Coronary artery (tissue), 2 donors: ENCODE measurements around the gene ZSCAN10.
A peak's percentile ranks its signal among the peaks of the same experiment; 100 is the strongest.
"Not testable (repeated sequence)": the region's sequence is repeated elsewhere in the genome, so short reads cannot be mapped to it uniquely, and the experiment has no call there.

Experiments
- DNase-seq: peaks from one replicate; pipeline ENCODE4 v3.0.0-alpha.2; 2017; ENCODE audit warnings: low spot score
- H3K27ac ChIP-seq, 2 donors: fragments of 200-600 bp; sonication (generic); one replicate each; pipeline ENCODE4 v1.5.1; 2016 to 2019
- H3K4me3 ChIP-seq: fragments of 200-600 bp; sonication (generic); 2 replicates; pipeline ENCODE4 v1.5.1; 2016; ENCODE audit warnings: mild to moderate bottlenecking, moderate library complexity
- TF ChIP-seq, protein P1 (sequence below): fragments of 200-600 bp; sonication (generic); IDR thresholded peaks from one replicate; pipeline ENCODE4 v1.5.1; 2019; ENCODE audit warnings: antibody characterized with exemption

The ZSCAN10 gene

DNA sequence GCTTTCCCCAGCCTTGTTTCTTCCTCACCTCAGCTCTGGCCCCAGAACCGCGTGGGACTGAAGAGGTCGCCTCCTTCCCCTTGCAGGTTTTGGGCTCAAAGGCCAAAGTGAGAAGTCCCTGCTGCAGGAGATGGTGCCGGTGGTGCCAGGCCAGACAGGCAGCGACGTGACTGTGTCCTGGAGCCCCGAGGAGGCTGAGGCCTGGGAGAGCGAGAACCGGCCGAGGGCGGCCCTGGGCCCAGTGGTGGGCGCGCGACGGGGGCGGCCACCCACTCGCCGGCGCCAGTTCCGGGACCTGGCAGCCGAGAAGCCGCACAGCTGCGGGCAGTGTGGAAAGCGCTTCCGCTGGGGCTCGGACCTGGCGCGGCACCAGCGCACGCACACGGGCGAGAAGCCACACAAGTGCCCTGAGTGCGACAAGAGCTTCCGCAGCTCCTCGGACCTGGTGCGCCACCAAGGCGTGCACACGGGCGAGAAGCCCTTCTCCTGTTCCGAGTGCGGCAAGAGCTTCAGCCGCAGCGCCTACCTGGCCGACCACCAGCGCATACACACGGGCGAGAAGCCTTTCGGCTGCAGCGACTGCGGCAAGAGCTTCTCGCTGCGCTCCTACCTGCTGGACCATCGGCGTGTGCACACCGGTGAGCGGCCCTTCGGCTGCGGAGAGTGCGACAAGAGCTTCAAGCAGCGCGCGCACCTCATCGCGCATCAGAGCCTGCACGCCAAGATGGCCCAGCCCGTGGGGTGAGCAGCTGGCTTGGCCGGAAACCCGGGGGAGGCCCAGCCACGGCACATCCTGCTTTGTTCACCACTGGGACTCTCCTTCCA, 41.7 kb upstream of the ZSCAN10 start:
- TF ChIP-seq, protein P1, sequence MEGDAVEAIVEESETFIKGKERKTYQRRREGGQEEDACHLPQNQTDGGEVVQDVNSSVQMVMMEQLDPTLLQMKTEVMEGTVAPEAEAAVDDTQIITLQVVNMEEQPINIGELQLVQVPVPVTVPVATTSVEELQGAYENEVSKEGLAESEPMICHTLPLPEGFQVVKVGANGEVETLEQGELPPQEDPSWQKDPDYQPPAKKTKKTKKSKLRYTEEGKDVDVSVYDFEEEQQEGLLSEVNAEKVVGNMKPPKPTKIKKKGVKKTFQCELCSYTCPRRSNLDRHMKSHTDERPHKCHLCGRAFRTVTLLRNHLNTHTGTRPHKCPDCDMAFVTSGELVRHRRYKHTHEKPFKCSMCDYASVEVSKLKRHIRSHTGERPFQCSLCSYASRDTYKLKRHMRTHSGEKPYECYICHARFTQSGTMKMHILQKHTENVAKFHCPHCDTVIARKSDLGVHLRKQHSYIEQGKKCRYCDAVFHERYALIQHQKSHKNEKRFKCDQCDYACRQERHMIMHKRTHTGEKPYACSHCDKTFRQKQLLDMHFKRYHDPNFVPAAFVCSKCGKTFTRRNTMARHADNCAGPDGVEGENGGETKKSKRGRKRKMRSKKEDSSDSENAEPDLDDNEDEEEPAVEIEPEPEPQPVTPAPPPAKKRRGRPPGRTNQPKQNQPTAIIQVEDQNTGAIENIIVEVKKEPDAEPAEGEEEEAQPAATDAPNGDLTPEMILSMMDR, result no peak
- Histone ChIP-seq H3K4me3 (no peak overlapping the region), H3K27ac (no peak overlapping the region)
- DNase-seq, result no peak

DNA sequence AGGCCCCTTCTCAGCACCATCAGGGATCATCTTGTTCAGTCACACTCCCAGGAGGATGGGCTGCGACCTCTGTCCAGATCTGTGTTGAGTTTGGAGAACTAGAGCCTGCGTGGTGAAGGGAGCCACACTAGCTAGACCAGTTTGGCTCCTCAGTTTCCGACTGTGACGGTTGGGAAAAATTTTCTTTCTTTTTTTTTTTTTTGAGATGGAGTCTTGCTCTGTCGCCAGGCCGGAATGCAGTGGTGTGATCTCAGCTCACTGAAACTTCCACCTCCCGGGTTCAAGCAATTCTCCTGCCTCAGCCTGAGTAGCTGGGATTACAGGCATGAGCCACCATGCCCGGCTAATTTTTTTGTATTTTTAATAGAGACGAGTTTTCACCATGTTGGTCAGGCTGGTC, 40.5 kb upstream of the ZSCAN10 start:
- H3K27ac ChIP-seq, DNase-seq, H3K4me3 ChIP-seq: not testable (repeated sequence)

DNA sequence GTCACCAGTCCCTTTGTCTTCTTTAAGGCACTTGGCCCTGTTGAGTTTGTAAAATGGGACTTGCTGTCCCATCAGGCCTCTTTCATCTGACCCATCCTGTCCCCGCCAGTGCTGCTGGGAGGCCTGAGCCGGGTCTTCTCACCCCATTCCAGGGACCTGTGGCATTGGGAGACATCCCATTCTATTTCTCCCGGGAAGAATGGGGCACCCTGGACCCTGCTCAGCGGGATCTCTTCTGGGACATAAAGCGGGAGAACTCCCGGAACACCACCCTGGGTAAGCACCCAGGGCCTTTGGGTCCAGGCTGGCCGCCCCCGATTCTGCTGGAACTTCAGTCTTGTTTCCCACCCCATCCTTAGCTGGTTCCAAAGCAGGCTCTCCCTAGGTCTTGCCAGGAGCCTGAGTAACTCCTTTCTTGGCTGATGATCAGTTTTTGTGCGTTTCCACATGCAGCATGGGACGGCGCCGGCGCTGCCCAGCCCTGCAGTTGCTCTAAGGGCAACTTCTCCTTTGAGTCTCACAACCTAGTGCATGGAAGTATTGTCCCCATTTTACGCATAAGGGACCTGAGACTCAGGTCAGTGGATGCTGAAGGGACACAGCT, 39.8 kb upstream of the ZSCAN10 start:
- TF ChIP-seq, protein P1, result no peak
- Histone ChIP-seq H3K4me3 (no peak overlapping the region), H3K27ac (no peak overlapping the region)
- DNase-seq, result no peak

DNA sequence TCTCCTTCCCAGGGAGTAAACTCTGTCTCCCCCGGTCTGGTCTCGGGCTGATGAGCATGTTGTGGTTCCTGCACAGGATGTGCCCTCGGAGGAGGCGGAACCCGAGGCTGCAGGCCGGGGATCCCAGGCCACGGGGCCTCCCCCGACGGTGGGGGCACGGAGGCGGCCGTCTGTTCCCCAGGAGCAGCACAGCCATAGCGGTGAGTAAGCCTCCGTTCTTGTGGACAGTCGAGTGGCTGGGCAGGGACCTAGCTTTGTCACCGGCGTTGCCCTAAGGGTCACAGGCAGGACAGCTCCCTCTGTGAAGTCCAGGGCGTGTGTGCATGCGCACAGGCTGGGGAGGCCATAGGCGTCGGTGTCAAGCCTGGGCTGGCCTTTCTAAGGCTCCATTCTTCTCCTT, 39.2 kb upstream of the ZSCAN10 start:
- DNase-seq, result no peak
- Histone ChIP-seq H3K4me3 (no peak overlapping the region), H3K27ac (no peak overlapping the region)
- TF ChIP-seq, protein P1, result no peak

DNA sequence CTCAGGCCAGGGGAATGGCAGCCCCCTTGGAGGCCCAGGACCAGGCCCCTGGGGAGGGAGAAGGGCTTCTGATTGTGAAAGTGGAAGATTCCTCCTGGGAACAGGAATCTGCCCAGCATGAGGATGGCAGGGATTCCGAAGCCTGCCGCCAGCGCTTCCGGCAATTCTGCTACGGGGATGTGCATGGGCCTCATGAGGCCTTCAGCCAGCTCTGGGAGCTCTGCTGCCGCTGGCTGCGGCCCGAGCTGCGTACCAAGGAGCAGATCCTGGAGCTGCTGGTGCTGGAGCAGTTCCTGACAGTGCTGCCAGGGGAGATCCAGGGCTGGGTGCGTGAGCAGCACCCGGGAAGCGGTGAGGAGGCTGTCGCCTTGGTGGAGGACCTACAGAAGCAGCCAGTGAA, 38.2 kb upstream of the ZSCAN10 start:
- no peak overlapping the region for H3K4me3 ChIP-seq
- DNase-seq, result no peak
- no peak overlapping the region for H3K27ac ChIP-seq
- TF ChIP-seq, protein P1, result no peak

DNA sequence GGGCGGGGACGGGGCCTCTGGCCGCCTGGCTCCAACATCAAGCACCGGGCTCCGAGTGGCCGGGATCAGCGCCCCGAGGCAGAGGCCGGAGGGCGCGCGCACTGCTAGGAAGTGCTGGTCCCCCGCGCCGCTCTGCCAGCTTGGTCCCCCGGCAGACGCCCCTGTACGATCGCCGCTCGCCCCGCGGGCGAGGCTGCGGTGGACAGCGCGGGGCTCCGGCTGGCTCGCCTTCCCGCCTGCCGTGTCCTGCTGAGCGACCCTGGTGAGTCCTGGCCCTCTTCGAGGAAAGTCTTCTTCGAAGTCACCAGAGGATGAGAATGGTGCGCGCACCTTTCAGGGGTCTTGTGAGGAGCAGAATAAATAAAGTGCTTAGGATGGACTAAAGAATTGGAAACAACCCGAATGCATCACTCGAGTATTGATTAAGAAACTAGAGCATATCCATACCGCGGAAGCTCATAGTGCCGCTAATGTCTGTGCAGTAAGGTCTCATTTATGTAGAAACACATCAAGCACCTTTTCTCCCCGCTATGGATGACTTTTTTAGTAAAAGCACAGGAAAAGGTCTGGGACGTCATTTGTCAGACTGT, 36.1 kb upstream of the ZSCAN10 start:
- Histone ChIP-seq H3K4me3 (peak overlapping the region; percentile 84), H3K27ac (peak overlapping the region; percentile 86 to 95)
- TF ChIP-seq, protein P1, result no peak
- no peak for DNase-seq

DNA sequence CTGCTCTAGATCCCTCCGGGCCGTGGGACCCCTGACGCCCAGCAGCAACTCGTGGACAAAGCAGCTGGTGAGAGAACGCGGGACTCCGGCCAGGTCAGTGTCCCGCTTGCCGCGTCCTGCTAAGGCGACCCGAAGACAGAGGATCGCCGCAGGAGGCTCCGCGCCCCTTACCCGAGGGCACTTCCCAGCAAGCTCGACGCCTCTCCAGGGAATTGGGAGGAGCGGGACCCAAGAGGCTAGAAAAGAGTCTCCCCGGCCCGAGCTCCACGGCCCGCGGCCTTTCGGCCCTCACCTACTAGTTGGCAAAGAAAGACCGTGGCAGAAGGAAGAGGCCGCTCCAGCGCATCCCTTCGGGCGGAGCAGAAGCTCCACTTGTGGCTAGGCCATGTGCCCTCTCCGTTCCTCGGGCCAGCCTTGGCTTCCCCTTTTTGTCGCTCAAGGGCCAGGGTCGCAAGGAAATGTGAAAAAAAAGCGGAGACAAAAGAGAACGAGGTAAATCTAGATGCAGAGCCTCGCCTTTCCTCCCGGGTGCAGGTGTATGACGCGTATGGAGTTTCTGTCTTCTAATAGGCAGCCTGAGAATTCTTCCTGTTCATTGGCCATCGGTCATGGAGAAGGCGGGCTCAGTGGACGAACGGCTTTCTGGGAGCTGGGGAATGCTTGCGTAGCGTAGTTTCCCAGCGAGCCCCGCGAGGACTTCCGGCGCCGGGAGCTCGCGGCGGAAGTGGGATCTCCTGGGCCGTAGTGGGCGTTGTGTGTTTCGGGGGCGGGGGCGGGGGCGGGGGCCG, 35.4 kb upstream of the ZSCAN10 start, which contains the start of gene ZNF213:
TSS of gene ZNF213 (plus strand) at position 692 of the 788 bp plus-strand sequence. CDS start 2,252 bp downstream, outside the sequence.
- peak; percentile 98 for DNase-seq
- H3K27ac ChIP-seq, result peak within 1 kb of the TSS; percentile 86 to 95
- peak within 1 kb of the TSS; percentile 84 for H3K4me3 ChIP-seq
- TF ChIP-seq, protein P1, result no peak
